Smooth muscle cell (in vitro differentiated cells): ENCODE results near the gene OXLD1. TPM values are rescaled to one million over a fixed set of nuclear protein-coding genes. Genes with fewer than 3 reads are reported as not detected.

ENCODE experiments used
- DNase-seq: peaks from one replicate; lab custom pipeline; 2025; ENCODE audit not compliant: unreplicated experiment; lab: John Stamatoyannopoulos, UW
- H2AFZ ChIP-seq: fragments of 200-600 bp; sonication (generic); 2 replicates; pipeline ENCODE4 v1.6.0; 2016; ENCODE audit warnings: antibody characterized with exemption, low read depth, mild to moderate bottlenecking
- H3F3A ChIP-seq: fragments of 200-600 bp; sonication (generic); 2 replicates; pipeline ENCODE4 v1.6.0; 2017; ENCODE audit warnings: antibody characterized with exemption, low read depth
- H3K27ac ChIP-seq: fragments of 200-600 bp; sonication (generic); 2 replicates; pipeline ENCODE4 v1.5.1; 2016; ENCODE audit warnings: low read depth, mild to moderate bottlenecking
- H3K27me3 ChIP-seq: fragments of 200-600 bp; sonication (generic); 2 replicates; pipeline ENCODE4 v1.6.1; 2016; ENCODE audit warnings: low read depth, mild to moderate bottlenecking
- H3K36me3 ChIP-seq: fragments of 200-600 bp; sonication (generic); 2 replicates; pipeline ENCODE4 v1.5.1; 2016; ENCODE audit warnings: low read depth
- H3K4me1 ChIP-seq: fragments of 200-600 bp; sonication (generic); 2 replicates; pipeline ENCODE4 v1.5.1; 2016; ENCODE audit warnings: low read depth
- H3K4me2 ChIP-seq: fragments of 200-600 bp; sonication (generic); 2 replicates; pipeline ENCODE4 v1.6.0; 2016; ENCODE audit warnings: mild to moderate bottlenecking
- H3K4me3 ChIP-seq: fragments of 200-600 bp; sonication (generic); 2 replicates; pipeline ENCODE4 v1.5.1; 2016; ENCODE audit warnings: mild to moderate bottlenecking
- H3K79me2 ChIP-seq: fragments of 200-600 bp; sonication (generic); 2 replicates; pipeline ENCODE4 v1.6.0; 2016; ENCODE audit warnings: low read depth, mild to moderate bottlenecking
- H3K9ac ChIP-seq: fragments of 200-600 bp; sonication (generic); 2 replicates; pipeline ENCODE4 v1.6.0; 2016; ENCODE audit warnings: low read depth
- H3K9me3 ChIP-seq: fragments of 200-600 bp; sonication (generic); replicated peaks from 2 replicates; pipeline ENCODE4 v1.5.1; 2016; ENCODE audit warnings: low read depth
- H4K20me1 ChIP-seq: fragments of 200-600 bp; sonication (generic); 2 replicates; pipeline ENCODE4 v1.6.0; 2016; ENCODE audit warnings: low read depth
- WGBS: methylation state at CpG from one replicate; pipeline ENCODE4 v1.1.7; 2016; ENCODE audit warnings: low lambda C conversion rate; 5-methylcytosine and 5-hydroxymethylcytosine counted together
- polyA plus RNA-seq: library from polyadenylated mRNA; unstranded; fragments of >200 nt; fragmentation: Nextera tagmentation; extraction: Ambion mirVana; gene quantifications from 2 replicates; pipeline ENCODE4 v1.2.1, GENCODE V29; 2016
- total RNA-seq: library from RNA; depleted of rRNA; stranded (reverse); fragments of >200 nt; gene quantifications from 2 replicates; pipeline ENCODE4 v1.2.3, GENCODE V29; 2014
- TF ChIP-seq, protein P1 (sequence below): fragments of 200-600 bp; sonication (generic); IDR thresholded peaks from 2 replicates; pipeline ENCODE4 v1.5.1; 2017; ENCODE audit warnings: borderline replicate concordance, mild to moderate bottlenecking, antibody characterized with exemption; ENCODE audit not compliant: insufficient read depth, poor library complexity, severe bottlenecking

Gene OXLD1
- total and polyA plus RNA-seq, 2 experiments from 2014 or later, result 13.0 to 32.3 TPM

DNA sequence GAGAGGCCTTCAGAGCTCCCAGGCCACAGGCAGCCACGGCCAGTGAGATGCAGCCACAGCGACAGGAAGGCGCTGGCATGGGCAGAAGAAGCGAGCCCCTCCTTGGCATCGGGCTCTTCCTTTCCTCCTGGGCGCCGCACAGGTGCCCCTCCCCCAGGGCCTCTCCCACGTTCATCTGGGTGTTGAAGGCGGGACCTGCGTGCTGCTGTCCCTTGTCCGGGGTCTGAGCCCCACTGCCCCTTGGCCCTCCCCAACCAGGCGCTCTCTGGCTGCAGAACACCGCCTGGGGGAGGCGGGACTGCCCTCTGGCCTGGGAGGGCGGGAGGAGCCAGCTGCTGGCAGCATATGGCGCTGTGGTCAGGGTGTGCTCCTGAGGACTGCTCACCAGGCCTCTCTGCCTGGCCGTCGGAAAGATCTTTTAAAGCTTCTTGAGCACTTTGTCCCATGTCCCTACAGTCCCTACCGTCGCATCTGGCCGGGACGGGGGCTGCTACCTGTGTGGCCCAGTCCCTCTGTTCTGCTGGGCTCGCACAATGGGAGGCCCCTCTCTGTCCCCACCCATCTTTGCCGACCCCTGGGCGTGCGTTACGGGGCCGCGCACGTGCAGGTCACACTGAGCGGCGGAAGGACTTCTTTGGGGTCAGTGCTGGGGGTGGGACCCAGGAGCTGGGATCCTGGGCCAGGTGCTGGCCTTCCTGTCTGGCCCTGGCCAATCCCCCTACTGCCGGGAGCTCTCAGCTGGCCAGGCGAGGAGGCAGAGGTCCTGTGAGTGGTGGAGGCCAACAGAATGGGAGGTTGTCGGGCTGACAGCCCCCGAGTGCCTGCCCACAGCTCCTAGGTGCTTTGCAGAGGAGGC lies 47.4 kb upstream of the OXLD1 start:
- Histone ChIP-seq H3K27me3 (no peaks in the 10 kb centered on the region), H2AFZ (no peak overlapping the region), H3K36me3 (no peaks in the 10 kb centered on the region), H3K27ac (no peak overlapping the region), H3K79me2 (no peaks in the 10 kb centered on the region), H3K4me2 (peak overlapping the region; percentile 98), H3K9ac (no peak overlapping the region), H4K20me1 (no peaks in the 10 kb centered on the region), H3K4me1 (peaks cover 27% of the 10 kb centered on the region), H3K9me3 (no peaks in the 10 kb centered on the region), H3F3A (peaks cover 5% of the 10 kb centered on the region), H3K4me3 (peak overlapping the region; percentile 71)
- no peak for DNase-seq
- TF ChIP-seq, protein P1, sequence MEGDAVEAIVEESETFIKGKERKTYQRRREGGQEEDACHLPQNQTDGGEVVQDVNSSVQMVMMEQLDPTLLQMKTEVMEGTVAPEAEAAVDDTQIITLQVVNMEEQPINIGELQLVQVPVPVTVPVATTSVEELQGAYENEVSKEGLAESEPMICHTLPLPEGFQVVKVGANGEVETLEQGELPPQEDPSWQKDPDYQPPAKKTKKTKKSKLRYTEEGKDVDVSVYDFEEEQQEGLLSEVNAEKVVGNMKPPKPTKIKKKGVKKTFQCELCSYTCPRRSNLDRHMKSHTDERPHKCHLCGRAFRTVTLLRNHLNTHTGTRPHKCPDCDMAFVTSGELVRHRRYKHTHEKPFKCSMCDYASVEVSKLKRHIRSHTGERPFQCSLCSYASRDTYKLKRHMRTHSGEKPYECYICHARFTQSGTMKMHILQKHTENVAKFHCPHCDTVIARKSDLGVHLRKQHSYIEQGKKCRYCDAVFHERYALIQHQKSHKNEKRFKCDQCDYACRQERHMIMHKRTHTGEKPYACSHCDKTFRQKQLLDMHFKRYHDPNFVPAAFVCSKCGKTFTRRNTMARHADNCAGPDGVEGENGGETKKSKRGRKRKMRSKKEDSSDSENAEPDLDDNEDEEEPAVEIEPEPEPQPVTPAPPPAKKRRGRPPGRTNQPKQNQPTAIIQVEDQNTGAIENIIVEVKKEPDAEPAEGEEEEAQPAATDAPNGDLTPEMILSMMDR, result no peak
- 86% methylated on average over 29 of the region's 36 CpGs for WGBS

DNA sequence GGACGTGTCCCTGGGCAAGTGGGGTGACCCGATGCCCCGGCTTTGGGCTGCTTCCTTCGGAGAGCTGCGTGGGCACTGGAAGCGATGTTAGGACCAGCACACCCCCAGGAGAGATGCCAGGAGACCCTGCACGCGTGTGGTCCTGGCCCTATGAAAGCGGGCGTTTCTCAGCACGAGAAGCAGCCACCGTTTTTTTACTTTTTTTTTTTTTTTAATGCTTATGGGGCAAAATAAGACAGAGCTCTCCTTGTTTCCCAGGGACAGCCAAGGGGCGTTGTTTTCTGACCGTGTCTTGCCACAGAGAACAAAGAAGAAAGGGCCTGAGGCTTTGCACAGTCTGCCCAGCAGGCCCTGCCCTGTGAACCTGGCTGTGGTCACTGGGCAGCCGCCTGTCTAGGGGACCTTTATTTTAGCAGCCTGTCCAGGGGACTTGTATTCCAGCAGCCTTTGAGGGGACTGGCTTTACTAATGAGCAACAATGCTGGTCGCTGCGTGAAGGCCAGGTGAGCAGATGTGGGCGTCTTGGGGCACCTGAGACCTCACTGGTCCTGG lies 46.7 kb upstream of the OXLD1 start:
- no peaks in the 10 kb centered on the region for H3K36me3 ChIP-seq
- no peak overlapping the region for H3K9ac ChIP-seq
- 53% methylated on average over 18 of the region's 18 CpGs for WGBS
- peak overlapping the region; percentile 98 for H3K4me2 ChIP-seq
- H3K4me3 ChIP-seq, result peak overlapping the region; percentile 71
- TF ChIP-seq, protein P1, result no peak
- no peaks in the 10 kb centered on the region for H3K79me2 ChIP-seq
- H3K9me3 ChIP-seq, result no peaks in the 10 kb centered on the region
- no peaks in the 10 kb centered on the region for H3K27me3 ChIP-seq
- H3K27ac ChIP-seq, result no peak overlapping the region
- H4K20me1 ChIP-seq, result no peaks in the 10 kb centered on the region
- DNase-seq, result no peak
- H3F3A ChIP-seq, result peaks cover 5% of the 10 kb centered on the region
- peaks cover 27% of the 10 kb centered on the region for H3K4me1 ChIP-seq
- H2AFZ ChIP-seq, result no peak overlapping the region

DNA sequence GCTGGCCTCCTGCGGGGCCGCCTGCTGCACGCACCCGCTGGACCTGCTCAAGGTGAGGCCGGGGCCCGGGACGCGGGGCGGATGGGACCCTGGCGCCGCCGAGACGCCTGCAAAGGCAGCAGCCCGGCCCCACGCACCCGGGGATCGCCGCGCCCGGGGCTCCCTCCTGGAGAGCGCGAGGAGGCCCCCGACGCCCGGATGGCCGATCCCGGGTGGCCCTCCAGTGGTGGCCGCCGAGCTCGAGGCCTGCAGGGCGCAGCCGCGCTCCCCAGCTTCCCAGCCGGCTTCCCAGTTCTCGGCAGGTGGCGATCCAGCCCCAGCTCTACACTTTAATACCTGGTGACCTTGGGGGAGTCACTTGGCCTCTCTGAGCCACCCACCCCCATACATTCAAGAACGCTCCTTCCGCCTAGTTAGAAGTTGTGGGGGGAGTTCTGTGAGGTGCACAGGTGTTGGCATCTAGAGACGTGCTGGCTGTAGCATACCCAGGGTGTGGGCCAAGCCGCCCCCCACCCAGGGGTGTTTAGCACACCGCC lies 46.1 kb upstream of the OXLD1 start:
- no peak overlapping the region for H3K27ac ChIP-seq
- H3K36me3 ChIP-seq, result no peaks in the 10 kb centered on the region
- H3K4me1 ChIP-seq, result peaks cover 27% of the 10 kb centered on the region
- peaks cover 5% of the 10 kb centered on the region for H3F3A ChIP-seq
- H3K9ac ChIP-seq, result peak overlapping the region; percentile 22
- H3K9me3 ChIP-seq, result no peaks in the 10 kb centered on the region
- H3K27me3 ChIP-seq, result no peaks in the 10 kb centered on the region
- no peak overlapping the region for H2AFZ ChIP-seq
- WGBS, result 4% methylated on average over 35 of the region's 41 CpGs
- H3K4me3 ChIP-seq, result peak overlapping the region; percentile 71
- H3K79me2 ChIP-seq, result no peaks in the 10 kb centered on the region
- H3K4me2 ChIP-seq, result peak overlapping the region; percentile 98
- peak; percentile 38 for DNase-seq
- TF ChIP-seq, protein P1, result no peak
- H4K20me1 ChIP-seq, result no peaks in the 10 kb centered on the region
